Left lung (tissue), 10 donors: Measurements from ENCODE around the gene CDCA5. TPM values are rescaled to one million over a fixed set of nuclear protein-coding genes. Genes with fewer than 3 reads are reported as not detected.

ENCODE experiments used
- ATAC-seq: fragments of 200-7000 bp; cut with Tn5 transposase; one replicate; pipeline ENCODE4 v1.9.1; 2020; ENCODE audit warnings: moderate library complexity
- DNase-seq, 4 donors: peaks; one replicate each; pipeline ENCODE4 v3.0.0-alpha.2; 2013 to 2020
- H3K27ac ChIP-seq, 2 donors: fragments of 200-600 bp; sonication (generic) in 1 of 2; one replicate each; pipeline versions ENCODE4 v1.5.0 to v1.8.0; 2020 to 2021
- H3K27me3 ChIP-seq, 2 donors: fragments of 200-600 bp; sonication (generic) in 1 of 2; one replicate each; pipeline versions ENCODE4 v1.5.0 to v1.8.0; 2020 to 2021
- H3K36me3 ChIP-seq, 2 donors: fragments of 200-600 bp; sonication (generic) in 1 of 2; one replicate each; pipeline versions ENCODE4 v1.5.0 to v1.8.0; 2020 to 2021
- H3K4me1 ChIP-seq, 2 donors: fragments of 200-600 bp; one replicate each; pipeline ENCODE4 v1.8.0; 2021
- H3K4me3 ChIP-seq, 2 donors: fragments of 200-600 bp; sonication (generic) in 1 of 2; one replicate each; pipeline versions ENCODE4 v1.5.0 to v1.8.0; 2020 to 2021; ENCODE audit warnings: mild to moderate bottlenecking in 1 of 2
- H3K9me3 ChIP-seq, 2 donors: fragments of 200-600 bp; sonication (generic) in 1 of 2; one replicate each; pipeline versions ENCODE4 v1.5.0 to v1.8.0; 2020 to 2021
- CTCF ChIP-seq, 2 donors: fragments of 200-600 bp; sonication (generic) in 1 of 2; IDR thresholded peaks; one replicate each; pipeline versions ENCODE4 v1.5.0 to v1.8.0; 2021; ENCODE audit warnings: antibody characterized with exemption in 2 of 2
- intact Hi-C, 2 donors: fragments of 100-400 bp; cut with DNase I; formaldehyde crosslinking; loops; one replicate each; pipeline versions ENCODE4 v1.11.2 to v1.14.2; 2022
- polyA plus RNA-seq, 6 donors: library from polyadenylated mRNA; unstranded; fragments of 120-200 nt; gene quantifications; one replicate each; pipeline ENCODE4 v1.2.1, GENCODE V29; 2013; ENCODE audit not compliant: insufficient read length in 6 of 6
- total RNA-seq, 2 donors: library from RNA; stranded (reverse); fragmentation: NEBNext Ultra II Directional; extraction: Animal tissue kit (Norgen Biotek cat#: 25700); gene quantifications; one replicate each; pipeline ENCODE4 v1.2.1, GENCODE V29; 2021
- donor health status: DM: no; HTN: yes; CAD: no.
- donor health status: DM: no; HTN: no; CAD: no.

Gene CDCA5
- total and polyA plus RNA-seq, 8 donors, result 7.1 to 27.9 (median 14.5) TPM

GRCh38 chr11:65078151-65078550 lies 5.7 kb downstream of the CDCA5 start:
- intact Hi-C loops, result no loop called here
- H3K4me3 ChIP-seq, result no peak overlapping the region
- H3K27me3 ChIP-seq, result no peaks in the 10 kb centered on the region
- peaks cover 0 to 2% of the 10 kb centered on the region in 2 donors for H3K4me1 ChIP-seq
- no peaks in the 10 kb centered on the region for H3K36me3 ChIP-seq
- peak; percentile 91 for ATAC-seq
- peak; percentile 50 to 77 for TF ChIP-seq CTCF (IDR thresholded peaks at IDR 0.05)
- H3K27ac ChIP-seq, result no peak overlapping the region
- no peaks in the 10 kb centered on the region for H3K9me3 ChIP-seq
- peak in 1 of 4 donors; percentile 7 for DNase-seq

DNA sequence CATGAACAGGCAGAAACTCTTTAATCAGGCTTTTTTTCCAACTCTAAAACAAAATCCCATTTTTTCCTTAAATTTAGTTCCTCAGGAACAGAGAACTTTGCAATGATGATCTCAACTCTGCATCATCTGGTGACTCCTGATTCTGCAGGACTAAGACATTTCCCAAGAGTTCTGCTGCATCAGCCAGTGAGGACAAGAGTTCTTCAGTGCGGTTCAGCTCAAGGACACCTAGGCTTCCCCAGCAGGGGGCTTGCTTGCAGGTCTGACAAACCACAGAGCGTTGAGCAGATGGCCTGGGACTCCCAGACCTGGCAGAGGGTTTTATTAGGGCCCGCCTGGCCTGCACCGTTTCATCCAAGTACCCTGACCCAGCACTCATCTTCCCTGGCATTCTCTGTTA lies 6.4 kb downstream of the CDCA5 start:
- ATAC-seq (no peak), DNase-seq (no peak)
- H3K27me3 ChIP-seq, result no peaks in the 10 kb centered on the region
- no peaks in the 10 kb centered on the region for H3K4me1 ChIP-seq
- no peaks in the 10 kb centered on the region for H3K9me3 ChIP-seq
- no peak overlapping the region for H3K4me3 ChIP-seq
- H3K36me3 ChIP-seq, result no peaks in the 10 kb centered on the region
- no peak for TF ChIP-seq CTCF (IDR thresholded peaks at IDR 0.05)
- H3K27ac ChIP-seq, result no peak overlapping the region
- intact Hi-C loops, result no loop called here

DNA sequence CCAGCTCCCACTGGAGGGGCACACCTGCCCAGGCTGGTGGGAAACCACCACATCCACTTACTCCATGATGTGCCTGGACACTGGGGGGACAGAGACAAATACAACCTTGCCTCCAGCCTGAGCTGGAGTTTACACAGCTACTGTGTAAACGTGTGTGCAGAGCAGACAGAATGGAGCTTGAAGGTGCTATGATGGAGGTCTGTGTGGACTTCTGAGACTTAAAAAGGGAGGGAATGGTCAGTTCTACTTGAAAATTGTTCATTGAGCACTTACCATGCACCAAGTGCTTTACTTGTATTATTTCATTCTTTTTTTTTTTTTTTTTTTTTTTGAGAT lies 11.2 kb downstream of the CDCA5 start:
- ATAC-seq, result no peak
- Histone ChIP-seq H3K36me3 (no peaks in the 10 kb centered on the region), H3K27me3 (no peaks in the 10 kb centered on the region), H3K4me3 (no peak overlapping the region), H3K4me1 (no peaks in the 10 kb centered on the region), H3K9me3 (no peaks in the 10 kb centered on the region), H3K27ac (no peak overlapping the region)
- DNase-seq, result no peak
- no peak for TF ChIP-seq CTCF (IDR thresholded peaks at IDR 0.05)
- intact Hi-C loops, result no loop called here

GRCh38 chr11:65071907-65072630 lies 11.8 kb downstream of the CDCA5 start:
- Histone ChIP-seq H3K36me3 (no peaks in the 10 kb centered on the region), H3K4me3 (no peak overlapping the region), H3K9me3 (no peaks in the 10 kb centered on the region), H3K27me3 (no peaks in the 10 kb centered on the region), H3K27ac (no peak overlapping the region), H3K4me1 (no peaks in the 10 kb centered on the region)
- no peak for TF ChIP-seq CTCF (IDR thresholded peaks at IDR 0.05)
- DNase-seq (no peak), ATAC-seq (no peak)
- intact Hi-C loops, result no loop called here

GRCh38 chr11:65069217-65069616 lies 14.6 kb downstream of the CDCA5 start:
- Histone ChIP-seq H3K36me3 (no peaks in the 10 kb centered on the region), H3K27ac (no peak overlapping the region), H3K4me1 (no peaks in the 10 kb centered on the region), H3K27me3 (no peaks in the 10 kb centered on the region), H3K9me3 (no peaks in the 10 kb centered on the region), H3K4me3 (no peak overlapping the region)
- intact Hi-C loops, result no loop called here
- ATAC-seq (no peak), DNase-seq (no peak)
- TF ChIP-seq CTCF (IDR thresholded peaks at IDR 0.05), result no peak
